H1 (cell line): ENCODE measurements around the gene TACC2. TPM values are rescaled to one million over a fixed set of nuclear protein-coding genes. Genes with fewer than 3 reads are reported as not detected.

Experiments used
- CTCF ChIA-PET: fragments of 300-600 bp; sonication (Branson Sonifier 250); formaldehyde crosslinking; loops from one replicate; lab custom pipeline; 2021; ENCODE audit not compliant: partially characterized antibody; lab: Charles Lee
- POLR2A ChIA-PET: fragments of 300-600 bp; sonication (Branson Sonifier 250); formaldehyde crosslinking; loops from one replicate; lab custom pipeline; 2021; ENCODE audit warnings: inconsistent platforms; ENCODE audit not compliant: partially characterized antibody; lab: Charles Lee
- DNase-seq, 2 experiments: peaks; one replicate each; pipeline versions ENCODE4 v3.0.0 to v3.0.0-alpha.2; 2010 to 2022; ENCODE audit warnings: low spot score in 2 of 2, low read depth in 1 of 2, mixed read lengths in 1 of 2
- FAIRE-seq: peaks from 2 replicates; lab custom pipeline; 2011; peaks lifted over from hg19 to GRCh38; lab: Jason Lieb, UNC
- H2AFZ ChIP-seq: 2 replicates; pipeline ENCODE4 v1.8.1; 2012; ENCODE audit warnings: low read length, inconsistent platforms
- H2AK5ac ChIP-seq: 2 replicates; pipeline ENCODE4 v1.6.1; 2013; ENCODE audit warnings: low read depth, low read length
- H2BK120ac ChIP-seq: replicated peaks from 2 replicates; pipeline ENCODE3; 2013; ENCODE audit warnings: low read depth, low read length, inconsistent platforms
- H2BK12ac ChIP-seq: 2 replicates; pipeline ENCODE4 v1.6.1; 2013; ENCODE audit warnings: low read depth, low read length
- H2BK15ac ChIP-seq: 2 replicates; pipeline ENCODE4 v1.6.1; 2013; ENCODE audit warnings: low read length
- H2BK20ac ChIP-seq: 2 replicates; pipeline ENCODE4 v1.6.1; 2013; ENCODE audit warnings: low read length
- H2BK5ac ChIP-seq: 2 replicates; pipeline ENCODE4 v1.6.1; 2013; ENCODE audit warnings: low read depth, low read length
- H3K14ac ChIP-seq: 2 replicates; pipeline ENCODE4 v1.6.1; 2013; ENCODE audit warnings: inconsistent platforms; ENCODE audit not compliant: insufficient read length
- H3K18ac ChIP-seq: 2 replicates; pipeline ENCODE4 v1.6.1; 2013; ENCODE audit warnings: low read length; ENCODE audit errors: extremely low read depth
- H3K23ac ChIP-seq: 2 replicates; pipeline ENCODE4 v1.6.1; 2013; ENCODE audit warnings: inconsistent platforms; ENCODE audit not compliant: insufficient read length
- H3K23me2 ChIP-seq: 2 replicates; pipeline ENCODE4 v1.6.1; 2013; ENCODE audit warnings: low read depth, low read length
- H3K27ac ChIP-seq: 2 replicates; pipeline ENCODE4 v1.6.1; 2011; ENCODE audit warnings: low read depth, low read length, inconsistent platforms
- H3K27me3 ChIP-seq, 4 experiments: replicated peaks in 1 of 4; 1 replicate in 1 of 4; 2 replicates in 3 of 4; pipeline versions ENCODE4 v1.6.1 to v1.8.1; 2011 to 2013; ENCODE audit warnings: low read length in 3 of 4, mild to moderate bottlenecking in 3 of 4, inconsistent platforms in 2 of 4, mixed read lengths in 2 of 4, moderate library complexity in 1 of 4; ENCODE audit not compliant: control insufficient read depth in 3 of 4, insufficient read depth in 3 of 4; ENCODE audit errors: extremely low read depth in 1 of 4
- H3K36me3 ChIP-seq, 4 experiments: 2 replicates each; pipeline versions ENCODE4 v1.6.1 to v1.8.1; 2011 to 2013; ENCODE audit warnings: mild to moderate bottlenecking in 4 of 4, low read length in 3 of 4, moderate library complexity in 2 of 4, control low read depth in 1 of 4, inconsistent platforms in 1 of 4; ENCODE audit not compliant: insufficient read depth in 4 of 4, control insufficient read depth in 2 of 4
- H3K4ac ChIP-seq: replicated peaks from 2 replicates; pipeline ENCODE3; 2013; ENCODE audit warnings: low read length, low read depth, mixed read lengths, inconsistent platforms; ENCODE audit not compliant: insufficient read length
- H3K4me1 ChIP-seq, 4 experiments: replicated peaks in 1 of 4; 1 replicate in 1 of 4; 2 replicates in 3 of 4; pipeline versions ENCODE4 v1.6.1 to v1.8.1; 2011 to 2013; ENCODE audit warnings: low read length in 3 of 4, inconsistent platforms in 2 of 4, mixed read lengths in 1 of 4; ENCODE audit not compliant: insufficient read depth in 4 of 4, control insufficient read depth in 3 of 4
- H3K4me2 ChIP-seq, 2 experiments: 2 replicates each; pipeline versions ENCODE4 v1.6.1 to v1.8.1; 2011 to 2013; ENCODE audit warnings: low read depth in 2 of 2, low read length in 2 of 2, control low read depth in 1 of 2, inconsistent platforms in 1 of 2, mild to moderate bottlenecking in 1 of 2; ENCODE audit not compliant: insufficient read depth in 1 of 2
- H3K4me3 ChIP-seq, 4 experiments: fragments of 200-600, 300-600 bp in 1 of 4; sonication (generic), shearing (Covaris generic), sonication (Bioruptor Twin) in 1 of 4; 2 replicates each; pipeline versions ENCODE4 v1.5.1 to v1.8.1; 2011 to 2016; ENCODE audit warnings: low read length in 4 of 4, low read depth in 3 of 4, control low read depth in 2 of 4, inconsistent platforms in 2 of 4, mild to moderate bottlenecking in 2 of 4, mixed read lengths in 1 of 4, moderate library complexity in 1 of 4; ENCODE audit not compliant: insufficient read depth in 2 of 4; ENCODE audit errors: extremely low read depth in 1 of 4
- H3K56ac ChIP-seq: replicated peaks from 2 replicates; pipeline ENCODE3; 2013; ENCODE audit warnings: low read depth, mild to moderate bottlenecking, mixed read lengths, low read length, inconsistent platforms; ENCODE audit not compliant: insufficient read length
- H3K79me1 ChIP-seq: 2 replicates; pipeline ENCODE4 v1.6.1; 2013; ENCODE audit warnings: low read depth, low read length, control low read depth
- H3K79me2 ChIP-seq, 2 experiments: 2 replicates each; pipeline versions ENCODE4 v1.6.1 to v1.8.1; 2012 to 2013; ENCODE audit warnings: low read length in 2 of 2, mild to moderate bottlenecking in 2 of 2, inconsistent platforms in 1 of 2; ENCODE audit not compliant: insufficient read depth in 2 of 2, control insufficient read depth in 1 of 2
- H3K9ac ChIP-seq, 4 experiments: replicated peaks in 1 of 4; 1 replicate in 1 of 4; 2 replicates in 3 of 4; pipeline versions ENCODE4 v1.6.1 to v1.8.1; 2011 to 2013; ENCODE audit warnings: low read depth in 3 of 4, low read length in 3 of 4, control low read depth in 2 of 4, mild to moderate bottlenecking in 2 of 4, moderate library complexity in 2 of 4, inconsistent platforms in 1 of 4; ENCODE audit errors: extremely low read depth in 1 of 4
- H3K9me3 ChIP-seq, 2 experiments: 2 replicates each; pipeline versions ENCODE4 v1.6.1 to v1.8.1; 2012 to 2013; ENCODE audit warnings: mild to moderate bottlenecking in 2 of 2, moderate library complexity in 2 of 2, control low read depth in 1 of 2, inconsistent platforms in 1 of 2, low read depth in 1 of 2, low read length in 1 of 2, mixed read lengths in 1 of 2; ENCODE audit not compliant: insufficient read depth in 2 of 2
- H4K20me1 ChIP-seq, 2 experiments: replicated peaks in 1 of 2; 2 replicates each; pipeline versions ENCODE3 to v1.8.1; 2011 to 2013; ENCODE audit warnings: inconsistent platforms in 2 of 2, low read length in 2 of 2, mild to moderate bottlenecking in 1 of 2; ENCODE audit not compliant: insufficient read depth in 2 of 2, control insufficient read depth in 1 of 2
- H4K5ac ChIP-seq: 2 replicates; pipeline ENCODE4 v1.6.1; 2013; ENCODE audit warnings: low read length, low read depth, mixed read lengths, inconsistent platforms; ENCODE audit not compliant: insufficient read length
- H4K8ac ChIP-seq: 2 replicates; pipeline ENCODE4 v1.8.0; 2013; ENCODE audit warnings: mild to moderate bottlenecking, moderate library complexity, low read length, inconsistent platforms; ENCODE audit not compliant: insufficient read depth; ENCODE audit errors: extremely low read depth
- H4K91ac ChIP-seq: replicated peaks from 2 replicates; pipeline ENCODE3; 2013; ENCODE audit warnings: low read length, mixed read lengths, inconsistent platforms; ENCODE audit not compliant: insufficient read length
- EGR1 ChIP-seq: IDR thresholded peaks from 2 replicates; pipeline ENCODE4 v1.6.1; 2011; ENCODE audit warnings: low read depth, low read length, borderline replicate concordance
- NRF1 ChIP-seq: IDR thresholded peaks from 2 replicates; pipeline ENCODE4 v1.6.1; 2011; ENCODE audit warnings: mild to moderate bottlenecking, low read depth, low read length, improper control_type of control experiment
- POU5F1 ChIP-seq: IDR thresholded peaks from 2 replicates; pipeline ENCODE4 v1.6.1; 2011; ENCODE audit warnings: low read depth, mild to moderate bottlenecking, low read length, moderate library complexity
- RAD21 ChIP-seq, 2 experiments: IDR thresholded peaks in 1 of 2; conservative IDR thresholded peaks in 1 of 2; 2 replicates each; pipeline ENCODE4 v1.6.1; 2011; ENCODE audit warnings: low read depth in 2 of 2, low read length in 2 of 2, improper control_type of control experiment in 1 of 2, inconsistent platforms in 1 of 2, mild to moderate bottlenecking in 1 of 2, moderate library complexity in 1 of 2
- RNF2 ChIP-seq: fragments of 200-900, 300-1000 bp; sonication (generic); IDR thresholded peaks from 2 replicates; pipeline ENCODE4 v1.7.1; 2016; ENCODE audit warnings: borderline replicate concordance, low read depth, mild to moderate bottlenecking, antibody characterized with exemption, low read length; ENCODE audit not compliant: poor library complexity, severe bottlenecking; ENCODE audit errors: missing control alignments
- SRF ChIP-seq: IDR thresholded peaks from 2 replicates; pipeline ENCODE4 v1.6.1; 2011; ENCODE audit warnings: mild to moderate bottlenecking, low read depth, low read length, moderate library complexity
- WGBS, 2 experiments: shearing (Covaris generic) in 1 of 2; methylation state at CpG; one replicate each; pipeline versions ENCODE4 v1.1.6 to v1.1.7; 2013 to 2015; ENCODE audit warnings: low lambda C conversion rate in 2 of 2, mixed read lengths in 2 of 2, inconsistent platforms in 1 of 2, low coverage in 1 of 2, missing lambda C conversion rate in 1 of 2; ENCODE audit not compliant: insufficient replicate concordance in 2 of 2, insufficient coverage in 1 of 2, insufficient read length in 1 of 2; ENCODE audit errors: extremely low coverage in 1 of 2, missing lambda C conversion rate in 1 of 2; 5-methylcytosine and 5-hydroxymethylcytosine counted together
- polyA plus RNA-seq, 7 experiments: library from polyadenylated mRNA; depleted of rRNA in 3 of 7; stranded (reverse) in 5 of 7; unstranded in 2 of 7; fragments of >200 nt in 5 of 7; fragments of 200-250 nt in 2 of 7; gene quantifications; 1 replicate in 5 of 7; 2 replicates in 1 of 7; 4 replicates in 1 of 7; pipeline versions ENCODE4 v1.2.1 to v1.2.3, GENCODE V29; 2011 to 2013; ENCODE audit warnings: missing spikeins in 2 of 7, mixed read lengths in 2 of 7
- total RNA-seq: library from RNA; stranded (reverse); fragmentation: NEBNext Ultra II Directional; extraction: Animal tissue kit (Norgen Biotek cat#: 25700); gene quantifications from 2 replicates; pipeline ENCODE4 v1.2.1, GENCODE V29; 2021
- TF ChIP-seq, protein P1 (sequence below), 3 experiments: IDR thresholded peaks; 1 replicate in 2 of 3; 2 replicates in 1 of 3; pipeline versions ENCODE4 v1.5.1 to v1.6.1; 2011; ENCODE audit warnings: low read length in 3 of 3, mild to moderate bottlenecking in 3 of 3, inconsistent platforms in 2 of 3, low read depth in 1 of 3, moderate library complexity in 1 of 3; ENCODE audit not compliant: insufficient read depth in 1 of 3; ENCODE audit errors: control extremely low read depth in 1 of 3

Gene TACC2
- total and polyA plus RNA-seq, 2 of the 8 experiments (the other 6 are each of a cell fraction or from before 2014, with no cell fraction given): 21.2 to 46.6 TPM

DNA sequence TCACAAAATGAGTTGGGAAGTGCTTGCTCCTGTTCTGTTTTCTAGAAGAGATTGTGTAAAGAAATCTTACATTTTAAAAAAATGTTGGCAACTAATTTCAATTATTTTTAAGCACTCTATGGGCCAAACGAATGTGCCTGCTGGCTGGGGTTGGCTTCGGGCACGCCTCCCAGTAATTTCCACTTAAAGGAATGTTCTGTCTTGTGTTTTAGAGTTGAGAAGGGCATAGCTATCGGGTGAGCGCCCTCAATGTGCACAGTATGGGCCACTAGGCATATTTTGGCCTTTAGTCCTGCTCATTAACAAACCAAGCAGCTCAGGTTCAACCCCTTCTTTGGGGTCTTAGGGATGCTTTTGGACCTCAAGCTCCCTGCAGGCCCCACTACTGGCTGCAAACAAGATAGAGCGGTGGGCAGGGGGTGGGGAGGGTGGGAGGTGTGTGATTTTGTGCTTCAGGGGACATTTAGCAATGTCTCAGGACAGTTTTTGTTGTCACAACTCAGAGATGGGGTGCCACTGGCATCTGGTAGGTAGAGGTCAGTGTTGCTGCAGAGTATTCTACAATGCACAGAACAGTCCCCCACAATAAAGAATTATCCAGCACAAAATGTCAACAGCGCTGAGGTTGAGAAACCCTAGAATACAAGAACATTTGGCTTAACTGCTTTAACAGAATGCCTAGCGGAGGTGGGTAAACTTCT, 40.7 kb downstream of the TACC2 start:
- Histone ChIP-seq H3K18ac (no peak overlapping the region), H2BK120ac (no peak overlapping the region), H3K23ac (no peak overlapping the region), H3K23me2 (no peaks in the 10 kb centered on the region), H3K14ac (no peak overlapping the region), H2BK12ac (no peak overlapping the region), H3K27ac (no peak overlapping the region), H2BK5ac (no peak overlapping the region), H4K8ac (no peak overlapping the region), H2AK5ac (no peak overlapping the region), H3K9me3 (no peaks in the 10 kb centered on the region), H4K5ac (no peak overlapping the region), H3K4ac (no peak overlapping the region), H3K56ac (no peak overlapping the region), H3K27me3 (no peaks in the 10 kb centered on the region), H3K4me3 (no peak overlapping the region), H4K91ac (no peak overlapping the region), H2BK20ac (no peak overlapping the region), H3K79me2 (no peaks in the 10 kb centered on the region), H3K36me3 (no peaks in the 10 kb centered on the region), H3K4me1 (no peaks in the 10 kb centered on the region), H3K9ac (no peak overlapping the region), H2BK15ac (no peak overlapping the region), H2AFZ (no peak overlapping the region), H3K4me2 (no peak overlapping the region), H4K20me1 (no peaks in the 10 kb centered on the region), H3K79me1 (no peaks in the 10 kb centered on the region)
- WGBS, 2 experiments: 85% methylated on average over 8 of the region's 8 CpGs; no CpG with 5 or more reads in 1 of the 2 experiments
- CTCF ChIA-PET: interaction anchor here (0.6 kb wide), 1 partner anchor 96 kb away, joined by 3 read pairs; no protein-coding TSS in a partner anchor
- POLR2A ChIA-PET: no interaction called here
- DNase-seq (no peak), FAIRE-seq (no peak)
- TF ChIP-seq RNF2 (no peak), RAD21 (IDR thresholded peaks at IDR 0.05 in 1 of 2, conservative IDR thresholded peaks at IDR 0.05 in 1 of 2; ENCODE audit: low read depth in 2 of 2, low read length in 2 of 2) (peak in 1 of 2 experiments; percentile 44; a peak in 2 of 4 replicates), EGR1 (no peak), NRF1 (no peak), POU5F1 (no peak), SRF (no peak)
- TF ChIP-seq, protein P1, sequence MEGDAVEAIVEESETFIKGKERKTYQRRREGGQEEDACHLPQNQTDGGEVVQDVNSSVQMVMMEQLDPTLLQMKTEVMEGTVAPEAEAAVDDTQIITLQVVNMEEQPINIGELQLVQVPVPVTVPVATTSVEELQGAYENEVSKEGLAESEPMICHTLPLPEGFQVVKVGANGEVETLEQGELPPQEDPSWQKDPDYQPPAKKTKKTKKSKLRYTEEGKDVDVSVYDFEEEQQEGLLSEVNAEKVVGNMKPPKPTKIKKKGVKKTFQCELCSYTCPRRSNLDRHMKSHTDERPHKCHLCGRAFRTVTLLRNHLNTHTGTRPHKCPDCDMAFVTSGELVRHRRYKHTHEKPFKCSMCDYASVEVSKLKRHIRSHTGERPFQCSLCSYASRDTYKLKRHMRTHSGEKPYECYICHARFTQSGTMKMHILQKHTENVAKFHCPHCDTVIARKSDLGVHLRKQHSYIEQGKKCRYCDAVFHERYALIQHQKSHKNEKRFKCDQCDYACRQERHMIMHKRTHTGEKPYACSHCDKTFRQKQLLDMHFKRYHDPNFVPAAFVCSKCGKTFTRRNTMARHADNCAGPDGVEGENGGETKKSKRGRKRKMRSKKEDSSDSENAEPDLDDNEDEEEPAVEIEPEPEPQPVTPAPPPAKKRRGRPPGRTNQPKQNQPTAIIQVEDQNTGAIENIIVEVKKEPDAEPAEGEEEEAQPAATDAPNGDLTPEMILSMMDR (IDR thresholded peaks at IDR 0.05; ENCODE audit: control extremely low read depth in 1 of 3, insufficient read depth in 1 of 3, low read depth in 1 of 3, low read length in 3 of 3): peak in 1 of 3 experiments; percentile 16; a peak in 1 of 4 replicates
